HEK293 (cell line): ENCODE data around the gene CEBPE.

Source experiments
- ATF2 ChIP-seq: fragments of 450-650 bp; formaldehyde crosslinking; IDR thresholded peaks from 2 replicates; pipeline ENCODE4 v1.5.1; 2016; ENCODE audit warnings: missing biosample characterization, missing genetic modification characterization, low read depth
- GLIS1 ChIP-seq: fragments of 450-650 bp; formaldehyde crosslinking; IDR thresholded peaks from 2 replicates; pipeline ENCODE4 v1.5.1; 2016; ENCODE audit warnings: missing biosample characterization, missing genetic modification characterization
- INSM2 ChIP-seq: fragments of 450-650 bp; formaldehyde crosslinking; IDR thresholded peaks from 2 replicates; pipeline ENCODE4 v1.5.1; 2016; ENCODE audit warnings: missing biosample characterization, missing genetic modification characterization
- MYNN ChIP-seq: fragments of 450-650 bp; formaldehyde crosslinking; IDR thresholded peaks from 2 replicates; pipeline ENCODE4 v1.5.1; 2016; ENCODE audit warnings: missing biosample characterization, missing genetic modification characterization, borderline replicate concordance
- RBAK ChIP-seq: fragments of 450-650 bp; formaldehyde crosslinking; IDR thresholded peaks from 2 replicates; pipeline ENCODE4 v1.5.1; 2016; ENCODE audit warnings: missing biosample characterization, missing genetic modification characterization
- TRIM28 ChIP-seq: IDR thresholded peaks from 2 replicates; pipeline ENCODE4 v1.6.1; 2011; ENCODE audit warnings: low read length, control low read depth, borderline replicate concordance
- ZBTB6 ChIP-seq: fragments of 450-650 bp; formaldehyde crosslinking; IDR thresholded peaks from 2 replicates; pipeline ENCODE4 v1.5.1; 2017; ENCODE audit warnings: missing biosample characterization, missing genetic modification characterization
- ZNF112 ChIP-seq: fragments of 450-650 bp; formaldehyde crosslinking; IDR thresholded peaks from 2 replicates; pipeline ENCODE4 v1.5.0; 2017; ENCODE audit warnings: missing biosample characterization, missing genetic modification characterization
- ZNF121 ChIP-seq: fragments of 450-650 bp; formaldehyde crosslinking; IDR thresholded peaks from 2 replicates; pipeline ENCODE4 v1.5.1; 2016; ENCODE audit warnings: missing biosample characterization, missing genetic modification characterization
- ZNF138 ChIP-seq: fragments of 450-650 bp; formaldehyde crosslinking; IDR thresholded peaks from 2 replicates; pipeline ENCODE4 v1.5.1; 2016; ENCODE audit warnings: missing biosample characterization, missing genetic modification characterization, borderline replicate concordance
- ZNF16 ChIP-seq: fragments of 450-650 bp; formaldehyde crosslinking; IDR thresholded peaks from 2 replicates; pipeline ENCODE4 v1.5.1; 2016; ENCODE audit warnings: low read depth, missing biosample characterization, missing genetic modification characterization
- ZNF214 ChIP-seq: fragments of 450-650 bp; formaldehyde crosslinking; IDR thresholded peaks from 2 replicates; pipeline ENCODE4 v1.5.1; 2017; ENCODE audit warnings: missing biosample characterization, mild to moderate bottlenecking, missing genetic modification characterization, borderline replicate concordance
- ZNF221 ChIP-seq: fragments of 450-650 bp; formaldehyde crosslinking; IDR thresholded peaks from 2 replicates; pipeline ENCODE4 v1.5.1; 2017; ENCODE audit warnings: missing biosample characterization, missing genetic modification characterization, borderline replicate concordance
- ZNF362 ChIP-seq: fragments of 450-650 bp; formaldehyde crosslinking; IDR thresholded peaks from 2 replicates; pipeline ENCODE4 v1.5.1; 2016; ENCODE audit warnings: missing biosample characterization, missing genetic modification characterization
- ZNF426 ChIP-seq: fragments of 450-650 bp; formaldehyde crosslinking; IDR thresholded peaks from 2 replicates; pipeline ENCODE4 v1.5.1; 2017; ENCODE audit warnings: missing biosample characterization, missing genetic modification characterization, mild to moderate bottlenecking, inconsistent platforms, moderate library complexity
- ZNF48 ChIP-seq: fragments of 450-650 bp; formaldehyde crosslinking; IDR thresholded peaks from 2 replicates; pipeline ENCODE4 v1.5.1; 2016; ENCODE audit warnings: missing biosample characterization, missing genetic modification characterization
- ZNF549 ChIP-seq: fragments of 450-650 bp; IDR thresholded peaks from 2 replicates; pipeline ENCODE4 v1.5.1; 2018; ENCODE audit warnings: missing biosample characterization, missing genetic modification characterization, mild to moderate bottlenecking, inconsistent platforms, moderate library complexity
- ZNF639 ChIP-seq: fragments of 450-650 bp; formaldehyde crosslinking; IDR thresholded peaks from 2 replicates; pipeline ENCODE4 v1.5.1; 2016; ENCODE audit warnings: missing biosample characterization, missing genetic modification characterization
- ZNF654 ChIP-seq: fragments of 450-650 bp; formaldehyde crosslinking; IDR thresholded peaks from 2 replicates; pipeline ENCODE4 v1.5.1; 2016; ENCODE audit warnings: low read depth, missing biosample characterization, missing genetic modification characterization
- ZNF658 ChIP-seq: fragments of 450-650 bp; formaldehyde crosslinking; IDR thresholded peaks from 2 replicates; pipeline ENCODE4; 2016; ENCODE audit warnings: missing biosample characterization, missing genetic modification characterization
- ZNF677 ChIP-seq: fragments of 450-650 bp; IDR thresholded peaks from 2 replicates; pipeline ENCODE4 v1.5.0; 2018; ENCODE audit warnings: missing biosample characterization, mild to moderate bottlenecking, missing genetic modification characterization, moderate library complexity
- ZNF692 ChIP-seq: fragments of 450-650 bp; formaldehyde crosslinking; IDR thresholded peaks from 2 replicates; pipeline ENCODE4 v1.5.1; 2016; ENCODE audit warnings: missing biosample characterization, missing genetic modification characterization
- ZNF704 ChIP-seq: fragments of 450-650 bp; formaldehyde crosslinking; IDR thresholded peaks from 2 replicates; pipeline ENCODE4 v1.5.1; 2016; ENCODE audit warnings: missing biosample characterization, missing genetic modification characterization
- ZNF776 ChIP-seq: fragments of 450-650 bp; formaldehyde crosslinking; IDR thresholded peaks from 2 replicates; pipeline ENCODE4 v1.5.0; 2017; ENCODE audit warnings: missing biosample characterization, missing genetic modification characterization, borderline replicate concordance
- ZNF837 ChIP-seq: fragments of 450-650 bp; formaldehyde crosslinking; IDR thresholded peaks from 2 replicates; pipeline ENCODE4 v1.5.1; 2016; ENCODE audit warnings: missing biosample characterization, missing genetic modification characterization
- ZSCAN30 ChIP-seq: fragments of 450-650 bp; IDR thresholded peaks from 2 replicates; pipeline ENCODE4 v1.5.1; 2018; ENCODE audit warnings: missing biosample characterization, mild to moderate bottlenecking, missing genetic modification characterization, moderate library complexity
- ZXDB ChIP-seq: fragments of 450-650 bp; formaldehyde crosslinking; IDR thresholded peaks from 2 replicates; pipeline ENCODE4 v1.5.1; 2016; ENCODE audit warnings: missing biosample characterization, missing genetic modification characterization

CEBPE gene

GRCh38 chr14:23120541-23121251 is 1.6 kb upstream of the CEBPE start (continued):
- 0 out of 2 replicates have a peak, but pooled peaks have one; percentile 27 for TF ChIP-seq ZNF692 (tag by site-specific recombination)
- TF ChIP-seq ZNF221 (tag by site-specific recombination) = no peak
- TF ChIP-seq ZNF214 = no peak
- no peak for TF ChIP-seq ZXDB (tag by site-specific recombination)
- TF ChIP-seq ZNF654 (tag by site-specific recombination) = peak; percentile 97
- TF ChIP-seq ZNF138 (tag by site-specific recombination) = no peak
- TF ChIP-seq ZSCAN30 = peak; percentile 93
- TF ChIP-seq INSM2 (tag by site-specific recombination) = no peak
- TF ChIP-seq RBAK (tag by site-specific recombination) = no peak
- TF ChIP-seq ZNF658 (tag by site-specific recombination) = no peak
- no peak for TF ChIP-seq ZNF549 (tag by site-specific recombination)
- TF ChIP-seq ZBTB6 (tag by site-specific recombination) = no peak
- peak; percentile 28; the same call in 1 of the 2 replicates for TF ChIP-seq ZNF639 (tag by site-specific recombination)
- TF ChIP-seq ZNF112 (tag by site-specific recombination) = no peak
- peak; percentile 93 for TF ChIP-seq ZNF121 (tag by site-specific recombination)
- TF ChIP-seq MYNN (tag by site-specific recombination) = no peak
- TF ChIP-seq ATF2 (tag by site-specific recombination) = no peak
- TF ChIP-seq ZNF426 (tag by site-specific recombination) = no peak
- no peak for TF ChIP-seq ZNF837
- no peak for TF ChIP-seq ZNF677 (tag by site-specific recombination)
- no peak for TF ChIP-seq TRIM28
- TF ChIP-seq ZNF362 (tag by site-specific recombination) = no peak
- TF ChIP-seq ZNF48 (tag by site-specific recombination) = no peak
- TF ChIP-seq GLIS1 (tag by site-specific recombination) = no peak; the same call in 1 of the 2 replicates
- no peak for TF ChIP-seq ZNF16 (tag by site-specific recombination)
- TF ChIP-seq ZNF704 (tag by site-specific recombination) = no peak
- no peak for TF ChIP-seq ZNF776 (tag by site-specific recombination)
